Ovary (tissue), 9 donors: ENCODE results near the gene REXO4. TPM values are rescaled to one million over a fixed set of nuclear protein-coding genes. Genes with fewer than 3 reads are reported as not detected.

Source experiments
- DNase-seq, 5 donors: peaks; one replicate each; pipeline ENCODE4 v3.0.0-alpha.2; 2019 to 2020
- H3K27ac ChIP-seq, 2 donors: fragments of 200-600 bp; one replicate each; pipeline versions ENCODE4 v1.5.1 to v1.8.0; 2019 to 2022
- H3K27me3 ChIP-seq: fragments of 200-600 bp; one replicate; pipeline ENCODE4 v1.8.0; 2022
- H3K36me3 ChIP-seq: fragments of 200-600 bp; sonication (generic); one replicate; pipeline ENCODE4 v1.5.1; 2019
- H3K4me1 ChIP-seq: one replicate; pipeline ENCODE4 v1.8.1; 2013; ENCODE audit warnings: mild to moderate bottlenecking, moderate library complexity; ENCODE audit not compliant: insufficient read depth
- H3K4me3 ChIP-seq: fragments of 200-600 bp; sonication (generic); one replicate; pipeline ENCODE4 v1.5.1; 2017
- H3K9me3 ChIP-seq, 2 donors: fragments of 200-600 bp in 1 of 2; sonication (generic) in 1 of 2; one replicate each; pipeline versions ENCODE4 v1.5.1 to v1.8.1; 2013 to 2019; ENCODE audit warnings: mild to moderate bottlenecking in 1 of 2, moderate library complexity in 1 of 2
- EP300 ChIP-seq: sonication (generic); formaldehyde crosslinking; IDR thresholded peaks from one replicate; pipeline ENCODE4 v1.6.1; 2017; ENCODE audit warnings: antibody characterized with exemption
- POLR2A ChIP-seq: fragments of 450-650 bp; IDR thresholded peaks from one replicate; pipeline ENCODE4 v1.6.1; 2017; ENCODE audit warnings: antibody characterized with exemption, mild to moderate bottlenecking, moderate library complexity
- WGBS, 3 donors: extraction: QIAGEN DNeasy Blood & Tissue Kit in 1 of 3; methylation state at CpG; one replicate each; pipeline versions ENCODE4 v1.1.5 to v1.1.7; 2013 to 2017; 5-methylcytosine and 5-hydroxymethylcytosine counted together
- intact Hi-C, 4 donors: fragments of 100-400 bp; cut with DNase I; formaldehyde crosslinking; loops; one replicate each; pipeline versions ENCODE4 v1.11.0 to v1.15.1; 2022 to 2023
- polyA plus RNA-seq, 2 donors: library from polyadenylated mRNA; stranded (reverse); fragments of 200-250 nt in 1 of 2; fragments of 350-450 nt in 1 of 2; fragmentation: Illumina TruSeq in 1 of 2; extraction: RNeasy Lipid Tissue Mini Kit (QIAGEN cat#74804) in 1 of 2; gene quantifications; one replicate each; pipeline ENCODE4 v1.2.3, GENCODE V29; 2013 to 2014
- total RNA-seq, 7 donors: library from RNA; depleted of rRNA in 2 of 7; stranded (reverse); fragments of >200 nt in 2 of 7; fragmentation: NEBNext Ultra II Directional in 3 of 7; extraction: Animal tissue kit (Norgen Biotek cat#: 25700) in 3 of 7; gene quantifications; one replicate each; pipeline versions ENCODE4 v1.1.0 to v1.2.4, GENCODE V29; 2016 to 2023
- TF ChIP-seq, protein P1 (sequence below), 3 donors: fragments of 450-650 bp in 2 of 3; fragments of 200-600 bp in 1 of 3; IDR thresholded peaks; one replicate each; pipeline versions ENCODE4 v1.5.1 to v1.8.0; 2016 to 2022; ENCODE audit warnings: antibody characterized with exemption in 3 of 3, mild to moderate bottlenecking in 1 of 3
- donor health status: DM: no; HTN: no; CAD: no; lungs with moderate emphysema.
- donor health status: DM: no; HTN: no; CAD: no.
- donor health status: Bipolar disorder and iron deficiency.
- donor health status: DM: yes; HTN: yes; CAD: no.
- donor health status: DM: no; HTN: no; CAD: no.
- donor health status: DM: yes; HTN: yes; CAD: no.

The REXO4 gene
- total and polyA plus RNA-seq, 9 donors = 15.9 to 31.0 (median 21.9) TPM

GRCh38 chr9:133403766-133404453 lies 13.9 kb downstream of the REXO4 start:
- H3K27me3 ChIP-seq = no peaks in the 10 kb centered on the region
- no peak overlapping the region for H3K4me3 ChIP-seq
- no peak overlapping the region for H3K27ac ChIP-seq
- no peaks in the 10 kb centered on the region for H3K4me1 ChIP-seq
- DNase-seq = no peak
- H3K36me3 ChIP-seq = no peaks in the 10 kb centered on the region
- no peaks in the 10 kb centered on the region for H3K9me3 ChIP-seq
- no peak for TF ChIP-seq POLR2A
- intact Hi-C loops = loop anchor here in 3 of 4 donors (5.0 to 10.0 kb wide), 3 partner anchors 83 to 321 kb away; no protein-coding TSS in a partner anchor
- WGBS, 3 donors = 77 to 80% (median 80%) methylated on average over 15 to 16 of the region's 16 CpGs

GRCh38 chr9:133402689-133403088 lies 15.1 kb downstream of the REXO4 start:
- H3K27me3 ChIP-seq = no peaks in the 10 kb centered on the region
- intact Hi-C loops = loop anchor here in 3 of 4 donors (5.0 to 10.0 kb wide), 3 partner anchors 85 to 322 kb away; no protein-coding TSS in a partner anchor
- no peak overlapping the region for H3K4me3 ChIP-seq
- H3K36me3 ChIP-seq = no peaks in the 10 kb centered on the region
- H3K27ac ChIP-seq = no peak overlapping the region
- no peak for DNase-seq
- WGBS, 3 donors = 49 to 72% (median 56%) methylated on average over 5 to 7 of the region's 7 CpGs
- no peaks in the 10 kb centered on the region for H3K9me3 ChIP-seq
- TF ChIP-seq, protein P1, sequence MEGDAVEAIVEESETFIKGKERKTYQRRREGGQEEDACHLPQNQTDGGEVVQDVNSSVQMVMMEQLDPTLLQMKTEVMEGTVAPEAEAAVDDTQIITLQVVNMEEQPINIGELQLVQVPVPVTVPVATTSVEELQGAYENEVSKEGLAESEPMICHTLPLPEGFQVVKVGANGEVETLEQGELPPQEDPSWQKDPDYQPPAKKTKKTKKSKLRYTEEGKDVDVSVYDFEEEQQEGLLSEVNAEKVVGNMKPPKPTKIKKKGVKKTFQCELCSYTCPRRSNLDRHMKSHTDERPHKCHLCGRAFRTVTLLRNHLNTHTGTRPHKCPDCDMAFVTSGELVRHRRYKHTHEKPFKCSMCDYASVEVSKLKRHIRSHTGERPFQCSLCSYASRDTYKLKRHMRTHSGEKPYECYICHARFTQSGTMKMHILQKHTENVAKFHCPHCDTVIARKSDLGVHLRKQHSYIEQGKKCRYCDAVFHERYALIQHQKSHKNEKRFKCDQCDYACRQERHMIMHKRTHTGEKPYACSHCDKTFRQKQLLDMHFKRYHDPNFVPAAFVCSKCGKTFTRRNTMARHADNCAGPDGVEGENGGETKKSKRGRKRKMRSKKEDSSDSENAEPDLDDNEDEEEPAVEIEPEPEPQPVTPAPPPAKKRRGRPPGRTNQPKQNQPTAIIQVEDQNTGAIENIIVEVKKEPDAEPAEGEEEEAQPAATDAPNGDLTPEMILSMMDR (IDR thresholded peaks at IDR 0.05) = no peak
- TF ChIP-seq POLR2A (no peak), EP300 (no peak)
- no peaks in the 10 kb centered on the region for H3K4me1 ChIP-seq

- Histone ChIP-seq H3K36me3 (no peaks in the 10 kb centered on the region), H3K4me1 (no peaks in the 10 kb centered on the region), H3K4me3 (no peak overlapping the region), H3K9me3 (no peaks in the 10 kb centered on the region), H3K27ac (no peak overlapping the region), H3K27me3 (no peaks in the 10 kb centered on the region)
- 79 to 85% (median 80%) methylated on average over 6 of the region's 6 CpGs for WGBS, 3 donors
- intact Hi-C loops = loop anchor here in 3 of 4 donors (5.0 to 10.0 kb wide), 3 partner anchors 86 to 323 kb away; no protein-coding TSS in a partner anchor
- no peak for DNase-seq
- TF ChIP-seq POLR2A (no peak), EP300 (no peak)
- TF ChIP-seq, protein P1 (IDR thresholded peaks at IDR 0.05) = no peak
Measured at GRCh38 chr9:133401588-133401987, 16.2 kb downstream of the REXO4 start.

- no peak for DNase-seq
- intact Hi-C loops = loop anchor here in 3 of 4 donors (5.0 to 10.0 kb wide), 3 partner anchors 87 to 325 kb away; no protein-coding TSS in a partner anchor
- no peak overlapping the region for H3K4me3 ChIP-seq
- no peaks in the 10 kb centered on the region for H3K9me3 ChIP-seq
- TF ChIP-seq, protein P1 (IDR thresholded peaks at IDR 0.05) = no peak
- TF ChIP-seq EP300 (no peak), POLR2A (no peak)
- WGBS, 3 donors = 84 to 91% (median 86%) methylated on average over 11 to 12 of the region's 12 CpGs
- H3K27me3 ChIP-seq = no peaks in the 10 kb centered on the region
- H3K27ac ChIP-seq = no peak overlapping the region
- H3K4me1 ChIP-seq = no peaks in the 10 kb centered on the region
- no peaks in the 10 kb centered on the region for H3K36me3 ChIP-seq
Measured at GRCh38 chr9:133400292-133400691, 17.5 kb downstream of the REXO4 start.

GRCh38 chr9:133397895-133398294 lies 19.9 kb downstream of the REXO4 start:
- Histone ChIP-seq H3K9me3 (no peaks in the 10 kb centered on the region), H3K4me3 (no peak overlapping the region), H3K4me1 (no peaks in the 10 kb centered on the region), H3K27ac (no peak overlapping the region), H3K27me3 (no peaks in the 10 kb centered on the region), H3K36me3 (no peaks in the 10 kb centered on the region)
- 51 to 61% (median 52%) methylated on average over 9 of the region's 9 CpGs for WGBS, 3 donors
- no peak for TF ChIP-seq POLR2A
- TF ChIP-seq, protein P1 (IDR thresholded peaks at IDR 0.05) = no peak
- no peak for TF ChIP-seq EP300
- DNase-seq = no peak
- intact Hi-C loops = no loop called here
